Astrocyte (in vitro differentiated cells and primary cell): ENCODE results near the gene BRWD1. TPM values are rescaled to one million over a fixed set of nuclear protein-coding genes. Genes with fewer than 3 reads are reported as not detected.

Experiments used
- DNase-seq: peaks from one replicate; pipeline ENCODE4 v3.0.0-alpha.2; 2010; ENCODE audit warnings: low read depth
- FAIRE-seq: peaks from 2 replicates; lab custom pipeline; 2011; peaks lifted over from hg19 to GRCh38; lab: Jason Lieb, UNC
- H2AFZ ChIP-seq: 2 replicates; pipeline ENCODE4 v1.6.0; 2012; ENCODE audit warnings: low read depth, low read length, inconsistent platforms
- H3K27ac ChIP-seq: 2 replicates; pipeline ENCODE4 v1.5.1; 2011; ENCODE audit warnings: low read depth, low read length, inconsistent platforms
- H3K27me3 ChIP-seq: 2 replicates; pipeline ENCODE4 v1.6.0; 2011; ENCODE audit warnings: low read length, inconsistent platforms; ENCODE audit not compliant: insufficient read depth
- H3K36me3 ChIP-seq: 2 replicates; pipeline ENCODE4 v1.5.1; 2011; ENCODE audit warnings: low read length, inconsistent platforms; ENCODE audit not compliant: insufficient read depth
- H3K4me1 ChIP-seq: 2 replicates; pipeline ENCODE4 v1.5.1; 2011; ENCODE audit warnings: low read length, inconsistent platforms; ENCODE audit not compliant: insufficient read depth
- H3K4me2 ChIP-seq: 2 replicates; pipeline ENCODE4 v1.6.0; 2012; ENCODE audit warnings: low read length, inconsistent platforms
- H3K4me3 ChIP-seq: 2 replicates; pipeline ENCODE4 v1.5.1; 2011; ENCODE audit warnings: low read depth, mild to moderate bottlenecking, low read length, inconsistent platforms; ENCODE audit not compliant: insufficient read depth
- H3K79me2 ChIP-seq: 2 replicates; pipeline ENCODE4 v1.6.0; 2012; ENCODE audit warnings: mild to moderate bottlenecking, low read length, inconsistent platforms; ENCODE audit not compliant: insufficient read depth
- H3K9ac ChIP-seq: 2 replicates; pipeline ENCODE4 v1.6.0; 2012; ENCODE audit warnings: mild to moderate bottlenecking, low read length, inconsistent platforms
- H3K9me3 ChIP-seq: 2 replicates; pipeline ENCODE4 v1.5.1; 2012; ENCODE audit warnings: low read depth, mild to moderate bottlenecking, low read length, inconsistent platforms; ENCODE audit not compliant: insufficient read depth
- H4K20me1 ChIP-seq: 2 replicates; pipeline ENCODE4 v1.6.0; 2012; ENCODE audit warnings: low read length, inconsistent platforms; ENCODE audit not compliant: insufficient read depth
- H3K27ac Mint-ChIP-seq: one replicate; pipeline ENCODE4 v1.8.0; 2021; ENCODE audit warnings: mild to moderate bottlenecking, mixed read lengths; ENCODE audit not compliant: unreplicated experiment
- H3K27me3 Mint-ChIP-seq: one replicate; pipeline ENCODE4 v1.8.0; 2021; ENCODE audit warnings: low read depth, mixed read lengths; ENCODE audit not compliant: unreplicated experiment
- H3K36me3 Mint-ChIP-seq: one replicate; pipeline ENCODE4 v1.8.0; 2021; ENCODE audit warnings: low read depth, mixed read lengths; ENCODE audit not compliant: unreplicated experiment
- H3K4me1 Mint-ChIP-seq: one replicate; pipeline ENCODE4 v1.8.0; 2021; ENCODE audit warnings: low read depth, mixed read lengths; ENCODE audit not compliant: unreplicated experiment
- H3K4me3 Mint-ChIP-seq: one replicate; pipeline ENCODE4 v1.8.0; 2021; ENCODE audit warnings: mild to moderate bottlenecking, moderate library complexity, mixed read lengths; ENCODE audit not compliant: unreplicated experiment
- H3K9me3 Mint-ChIP-seq: one replicate; pipeline ENCODE4 v1.8.0; 2021; ENCODE audit warnings: mild to moderate bottlenecking, mixed read lengths; ENCODE audit not compliant: unreplicated experiment
- CTCF ChIP-seq: IDR thresholded peaks from 2 replicates; pipeline ENCODE4 v1.5.1; 2011; ENCODE audit warnings: low read depth, mild to moderate bottlenecking, inconsistent platforms, low read length, moderate library complexity; ENCODE audit not compliant: insufficient read depth
- EZH2 ChIP-seq: IDR thresholded peaks from 2 replicates; pipeline ENCODE4 v1.6.1; 2012; ENCODE audit warnings: mild to moderate bottlenecking, low read length, inconsistent platforms; ENCODE audit not compliant: insufficient read depth
- total RNA-seq: library from RNA; stranded (reverse); gene quantifications from 2 replicates; pipeline ENCODE4 v1.2.1, GENCODE V29; 2021

The BRWD1 gene
- total RNA-seq, 1 donor from 2014 or later, result 28.1 TPM

GRCh38 chr21:39220150-39220549 lies 93.3 kb downstream of the BRWD1 start:
- no peaks in the 10 kb centered on the region for H4K20me1 ChIP-seq
- H2AFZ ChIP-seq, result no peak overlapping the region
- no peaks in the 10 kb centered on the region for H3K79me2 ChIP-seq
- DNase-seq, result no peak
- Mint-ChIP-seq H3K4me1 (no peaks in the 10 kb centered on the region), H3K4me3 (no peak overlapping the region), H3K27ac (no peak overlapping the region), H3K27me3 (no peaks in the 10 kb centered on the region), H3K9me3 (no peaks in the 10 kb centered on the region), H3K36me3 (peaks cover 2% of the 10 kb centered on the region)
- H3K9ac ChIP-seq, result no peak overlapping the region
- TF ChIP-seq EZH2 (no peak), CTCF (no peak)
- H3K27me3 ChIP-seq, result no peaks in the 10 kb centered on the region
- H3K4me3 ChIP-seq, result no peak overlapping the region
- no peaks in the 10 kb centered on the region for H3K4me1 ChIP-seq
- no peak for FAIRE-seq
- no peaks in the 10 kb centered on the region for H3K9me3 ChIP-seq
- H3K27ac ChIP-seq, result no peak overlapping the region
- H3K36me3 ChIP-seq, result peaks cover 15% of the 10 kb centered on the region
- H3K4me2 ChIP-seq, result no peak overlapping the region

- TF ChIP-seq EZH2 (no peak), CTCF (no peak)
- FAIRE-seq (no peak), DNase-seq (no peak)
- H3K4me1 ChIP-seq, result no peaks in the 10 kb centered on the region
- H3K36me3 ChIP-seq, result peaks cover 13% of the 10 kb centered on the region
- H3K27ac ChIP-seq, result no peak overlapping the region
- no peak overlapping the region for H3K9ac ChIP-seq
- Mint-ChIP-seq H3K27ac (no peak overlapping the region), H3K36me3 (peaks cover 2% of the 10 kb centered on the region), H3K27me3 (no peaks in the 10 kb centered on the region), H3K4me3 (no peak overlapping the region), H3K4me1 (no peaks in the 10 kb centered on the region), H3K9me3 (no peaks in the 10 kb centered on the region)
- H3K79me2 ChIP-seq, result no peaks in the 10 kb centered on the region
- H3K4me2 ChIP-seq, result no peak overlapping the region
- H3K4me3 ChIP-seq, result no peak overlapping the region
- no peaks in the 10 kb centered on the region for H4K20me1 ChIP-seq
- H3K27me3 ChIP-seq, result no peaks in the 10 kb centered on the region
- H3K9me3 ChIP-seq, result no peaks in the 10 kb centered on the region
- no peak overlapping the region for H2AFZ ChIP-seq
Measured at GRCh38 chr21:39218082-39218409, 95.4 kb downstream of the BRWD1 start.

- H2AFZ ChIP-seq, result no peak overlapping the region
- FAIRE-seq, result no peak
- no peaks in the 10 kb centered on the region for H3K4me1 ChIP-seq
- H3K79me2 ChIP-seq, result no peaks in the 10 kb centered on the region
- Mint-ChIP-seq H3K27ac (no peak overlapping the region), H3K4me1 (no peaks in the 10 kb centered on the region), H3K27me3 (no peaks in the 10 kb centered on the region), H3K4me3 (no peak overlapping the region), H3K9me3 (no peaks in the 10 kb centered on the region), H3K36me3 (peaks cover 2% of the 10 kb centered on the region)
- TF ChIP-seq CTCF (no peak), EZH2 (no peak)
- H3K27me3 ChIP-seq, result no peaks in the 10 kb centered on the region
- no peaks in the 10 kb centered on the region for H3K9me3 ChIP-seq
- H3K4me3 ChIP-seq, result no peak overlapping the region
- no peak overlapping the region for H3K4me2 ChIP-seq
- peaks cover 13% of the 10 kb centered on the region for H3K36me3 ChIP-seq
- H3K27ac ChIP-seq, result no peak overlapping the region
- DNase-seq, result no peak
- H4K20me1 ChIP-seq, result no peaks in the 10 kb centered on the region
- H3K9ac ChIP-seq, result no peak overlapping the region
Measured at GRCh38 chr21:39217356-39218081, 95.9 kb downstream of the BRWD1 start.
